IPS-20b (cell line): ENCODE results near the gene RFX3.

Experiments
- H3K27ac ChIP-seq: one replicate; pipeline ENCODE4 v1.5.1; 2013; ENCODE audit warnings: low read length
- H3K27me3 ChIP-seq: 2 replicates; pipeline ENCODE4 v1.6.1; 2013; ENCODE audit warnings: mild to moderate bottlenecking, low read length, inconsistent platforms; ENCODE audit not compliant: insufficient read depth
- H3K36me3 ChIP-seq: 2 replicates; pipeline ENCODE4 v1.6.1; 2013; ENCODE audit warnings: low read depth, mild to moderate bottlenecking, inconsistent platforms, low read length, moderate library complexity; ENCODE audit not compliant: insufficient read depth
- H3K4me1 ChIP-seq: 2 replicates; pipeline ENCODE4 v1.6.1; 2013; ENCODE audit warnings: mild to moderate bottlenecking, control low read depth, inconsistent platforms, low read length, moderate library complexity; ENCODE audit not compliant: insufficient read depth
- H3K4me3 ChIP-seq: 2 replicates; pipeline ENCODE4 v1.5.1; 2013; ENCODE audit warnings: mild to moderate bottlenecking, low read length, inconsistent platforms
- H3K9ac ChIP-seq: 2 replicates; pipeline ENCODE4 v1.6.1; 2013; ENCODE audit warnings: low read depth, mild to moderate bottlenecking, inconsistent platforms, low read length, moderate library complexity
- H3K9me3 ChIP-seq: 2 replicates; pipeline ENCODE4 v1.6.1; 2013; ENCODE audit warnings: mild to moderate bottlenecking, low read depth, low read length, inconsistent platforms; ENCODE audit not compliant: insufficient read depth

RFX3 gene

GRCh38 chr9:3474821-3475220, 51.0 kb downstream of the RFX3 start:
- Histone ChIP-seq H3K27ac (no peak overlapping the region), H3K36me3 (no peaks in the 10 kb centered on the region), H3K4me1 (peaks cover 18% of the 10 kb centered on the region), H3K9ac (no peak overlapping the region), H3K4me3 (no peak overlapping the region), H3K9me3 (no peaks in the 10 kb centered on the region), H3K27me3 (no peaks in the 10 kb centered on the region)

GRCh38 chr9:3473405-3473804, 52.4 kb downstream of the RFX3 start:
- Histone ChIP-seq H3K36me3 (no peaks in the 10 kb centered on the region), H3K4me3 (no peak overlapping the region), H3K27ac (no peak overlapping the region), H3K27me3 (no peaks in the 10 kb centered on the region), H3K9ac (no peak overlapping the region), H3K9me3 (no peaks in the 10 kb centered on the region), H3K4me1 (peaks cover 10% of the 10 kb centered on the region)

GRCh38 chr9:3471883-3472282, 53.9 kb downstream of the RFX3 start:
- Histone ChIP-seq H3K9ac (no peak overlapping the region), H3K36me3 (no peaks in the 10 kb centered on the region), H3K27me3 (no peaks in the 10 kb centered on the region), H3K9me3 (no peaks in the 10 kb centered on the region), H3K27ac (no peak overlapping the region), H3K4me1 (peaks cover 16% of the 10 kb centered on the region), H3K4me3 (no peak overlapping the region)

GRCh38 chr9:3468421-3469205, 57.2 kb downstream of the RFX3 start:
- Histone ChIP-seq H3K4me3 (no peak overlapping the region), H3K4me1 (peaks cover 13% of the 10 kb centered on the region), H3K9ac (peak overlapping the region; percentile 57; the same call in 1 of the 2 replicates), H3K27me3 (no peaks in the 10 kb centered on the region), H3K36me3 (no peaks in the 10 kb centered on the region), H3K27ac (peak overlapping the region; percentile 5), H3K9me3 (no peaks in the 10 kb centered on the region)

- Histone ChIP-seq H3K27ac (peak overlapping the region; percentile 5), H3K9me3 (no peaks in the 10 kb centered on the region), H3K27me3 (no peaks in the 10 kb centered on the region), H3K4me3 (no peak overlapping the region), H3K36me3 (no peaks in the 10 kb centered on the region), H3K4me1 (peaks cover 13% of the 10 kb centered on the region), H3K9ac (no peak overlapping the region)
These were observed 58.1 kb downstream of the RFX3 start for GRCh38 chr9:3467593-3468219.

- Histone ChIP-seq H3K9ac (no peak overlapping the region), H3K9me3 (no peaks in the 10 kb centered on the region), H3K4me1 (peaks cover 13% of the 10 kb centered on the region), H3K36me3 (no peaks in the 10 kb centered on the region), H3K27me3 (no peaks in the 10 kb centered on the region), H3K27ac (no peak overlapping the region), H3K4me3 (no peak overlapping the region)
These were observed 61.7 kb downstream of the RFX3 start for GRCh38 chr9:3464033-3464638.

- Histone ChIP-seq H3K27ac (no peak overlapping the region), H3K9ac (no peak overlapping the region), H3K9me3 (no peaks in the 10 kb centered on the region), H3K4me3 (no peak overlapping the region), H3K36me3 (no peaks in the 10 kb centered on the region), H3K27me3 (no peaks in the 10 kb centered on the region), H3K4me1 (peaks cover 5% of the 10 kb centered on the region; the same call in 1 of the 2 replicates)
These were observed 66.9 kb downstream of the RFX3 start for GRCh38 chr9:3458806-3459475.

GRCh38 chr9:3457175-3457574, 68.6 kb downstream of the RFX3 start:
- Histone ChIP-seq H3K4me1 (peaks cover 5% of the 10 kb centered on the region; the same call in 1 of the 2 replicates), H3K4me3 (no peak overlapping the region), H3K27me3 (no peaks in the 10 kb centered on the region), H3K36me3 (no peaks in the 10 kb centered on the region), H3K27ac (no peak overlapping the region), H3K9me3 (no peaks in the 10 kb centered on the region), H3K9ac (no peak overlapping the region)

- no peak overlapping the region for H3K4me3 ChIP-seq
- peaks cover 5% of the 10 kb centered on the region; the same call in 1 of the 2 replicates for H3K4me1 ChIP-seq
- no peaks in the 10 kb centered on the region for H3K36me3 ChIP-seq
- H3K27me3 ChIP-seq = no peaks in the 10 kb centered on the region
- H3K9ac ChIP-seq = no peak overlapping the region
- no peak overlapping the region for H3K27ac ChIP-seq
- H3K9me3 ChIP-seq = no peaks in the 10 kb centered on the region
These were observed 70.1 kb downstream of the RFX3 start for GRCh38 chr9:3455717-3456116.

GRCh38 chr9:3455094-3455493, 70.7 kb downstream of the RFX3 start:
- no peaks in the 10 kb centered on the region for H3K36me3 ChIP-seq
- no peaks in the 10 kb centered on the region for H3K27me3 ChIP-seq

GRCh38 chr9:3451956-3452355, 73.8 kb downstream of the RFX3 start:
- Histone ChIP-seq H3K27ac (no peak overlapping the region), H3K4me1 (peaks cover 5% of the 10 kb centered on the region; the same call in 1 of the 2 replicates), H3K27me3 (no peaks in the 10 kb centered on the region), H3K9ac (no peak overlapping the region), H3K9me3 (no peaks in the 10 kb centered on the region), H3K36me3 (no peaks in the 10 kb centered on the region), H3K4me3 (no peak overlapping the region)

More at GRCh38 chr9:3455094-3455493, 70.7 kb downstream of the RFX3 start:
- 0 out of 2 replicates have a peak overlapping the region, but pooled peaks have one; percentile 34 for H3K9ac ChIP-seq
- H3K4me1 ChIP-seq = peaks cover 5% of the 10 kb centered on the region; the same call in 1 of the 2 replicates
- no peaks in the 10 kb centered on the region for H3K9me3 ChIP-seq
- H3K4me3 ChIP-seq = no peak overlapping the region
- no peak overlapping the region for H3K27ac ChIP-seq
